ENCODE results near the gene DPRX.

DNA sequence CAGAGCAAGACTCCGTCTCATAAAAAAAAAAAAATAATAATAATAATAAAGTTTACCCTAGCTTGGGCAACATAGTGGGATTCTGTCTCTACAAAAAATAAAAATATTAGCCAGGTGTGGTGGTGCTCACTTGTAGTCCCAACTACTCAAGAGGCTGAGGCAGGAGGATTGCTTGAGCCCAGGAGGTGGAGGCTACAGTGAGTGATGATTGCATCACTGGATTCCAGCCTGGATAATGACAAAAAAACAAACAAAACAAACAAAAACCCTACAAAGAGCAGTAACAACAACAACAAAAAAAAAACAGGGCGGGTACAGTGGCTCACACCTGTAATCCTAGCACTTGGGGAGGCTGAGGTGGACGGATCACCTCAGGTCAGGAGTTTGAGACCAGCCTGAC, 48.6 kb upstream of the DPRX start:
- TF ChIP-seq, protein P1, sequence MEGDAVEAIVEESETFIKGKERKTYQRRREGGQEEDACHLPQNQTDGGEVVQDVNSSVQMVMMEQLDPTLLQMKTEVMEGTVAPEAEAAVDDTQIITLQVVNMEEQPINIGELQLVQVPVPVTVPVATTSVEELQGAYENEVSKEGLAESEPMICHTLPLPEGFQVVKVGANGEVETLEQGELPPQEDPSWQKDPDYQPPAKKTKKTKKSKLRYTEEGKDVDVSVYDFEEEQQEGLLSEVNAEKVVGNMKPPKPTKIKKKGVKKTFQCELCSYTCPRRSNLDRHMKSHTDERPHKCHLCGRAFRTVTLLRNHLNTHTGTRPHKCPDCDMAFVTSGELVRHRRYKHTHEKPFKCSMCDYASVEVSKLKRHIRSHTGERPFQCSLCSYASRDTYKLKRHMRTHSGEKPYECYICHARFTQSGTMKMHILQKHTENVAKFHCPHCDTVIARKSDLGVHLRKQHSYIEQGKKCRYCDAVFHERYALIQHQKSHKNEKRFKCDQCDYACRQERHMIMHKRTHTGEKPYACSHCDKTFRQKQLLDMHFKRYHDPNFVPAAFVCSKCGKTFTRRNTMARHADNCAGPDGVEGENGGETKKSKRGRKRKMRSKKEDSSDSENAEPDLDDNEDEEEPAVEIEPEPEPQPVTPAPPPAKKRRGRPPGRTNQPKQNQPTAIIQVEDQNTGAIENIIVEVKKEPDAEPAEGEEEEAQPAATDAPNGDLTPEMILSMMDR (IDR thresholded peaks at IDR 0.05; ENCODE audit: poor library complexity) = no peak
- TF ChIP-seq EZH2phosphoT487 (IDR thresholded peaks at IDR 0.05; ENCODE audit: low read depth, severe bottlenecking, unreplicated experiment) = no peak

Data from hepatocyte (in vitro differentiated cells).